ENCODE measurements around the gene BACH2. TPM values are rescaled to one million over a fixed set of nuclear protein-coding genes. Genes with fewer than 3 reads are reported as not detected.

The BACH2 gene
- total and polyA plus RNA-seq, 10 of the 15 experiments (the other 5 are each of a cell fraction or from before 2014, with no cell fraction given), result 0.03 to 0.28 (median 0.04) TPM; not detected in 3

GRCh38 chr6:90103056-90103800 is 193.4 kb downstream of the BACH2 start (continued):
- TF ChIP-seq, protein P1, sequence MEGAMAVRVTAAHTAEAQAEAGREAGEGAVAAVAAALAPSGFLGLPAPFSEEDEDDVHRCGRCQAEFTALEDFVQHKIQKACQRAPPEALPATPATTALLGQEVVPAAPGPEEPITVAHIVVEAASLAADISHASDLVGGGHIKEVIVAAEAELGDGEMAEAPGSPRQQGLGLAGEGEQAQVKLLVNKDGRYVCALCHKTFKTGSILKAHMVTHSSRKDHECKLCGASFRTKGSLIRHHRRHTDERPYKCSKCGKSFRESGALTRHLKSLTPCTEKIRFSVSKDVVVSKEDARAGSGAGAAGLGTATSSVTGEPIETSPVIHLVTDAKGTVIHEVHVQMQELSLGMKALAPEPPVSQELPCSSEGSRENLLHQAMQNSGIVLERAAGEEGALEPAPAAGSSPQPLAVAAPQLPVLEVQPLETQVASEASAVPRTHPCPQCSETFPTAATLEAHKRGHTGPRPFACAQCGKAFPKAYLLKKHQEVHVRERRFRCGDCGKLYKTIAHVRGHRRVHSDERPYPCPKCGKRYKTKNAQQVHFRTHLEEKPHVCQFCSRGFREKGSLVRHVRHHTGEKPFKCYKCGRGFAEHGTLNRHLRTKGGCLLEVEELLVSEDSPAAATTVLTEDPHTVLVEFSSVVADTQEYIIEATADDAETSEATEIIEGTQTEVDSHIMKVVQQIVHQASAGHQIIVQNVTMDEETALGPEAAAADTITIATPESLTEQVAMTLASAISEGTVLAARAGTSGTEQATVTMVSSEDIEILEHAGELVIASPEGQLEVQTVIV (IDR thresholded peaks at IDR 0.05; ENCODE audit: borderline replicate concordance, partially characterized antibody), result no peak
- no peak for TF ChIP-seq NR2C1 (IDR thresholded peaks at IDR 0.05)
- no peak for TF ChIP-seq FOS (IDR thresholded peaks at IDR 0.05; ENCODE audit: borderline replicate concordance, extremely low read depth, insufficient read length)
- peak; percentile 75; the same call in 1 of the 2 replicates for TF ChIP-seq PAX5 (IDR thresholded peaks at IDR 0.05; ENCODE audit: borderline replicate concordance, low read depth, low read length)
- no peak for TF ChIP-seq BRCA1 (IDR thresholded peaks at IDR 0.05; ENCODE audit: low read depth, low read length)
- TF ChIP-seq, protein P2, sequence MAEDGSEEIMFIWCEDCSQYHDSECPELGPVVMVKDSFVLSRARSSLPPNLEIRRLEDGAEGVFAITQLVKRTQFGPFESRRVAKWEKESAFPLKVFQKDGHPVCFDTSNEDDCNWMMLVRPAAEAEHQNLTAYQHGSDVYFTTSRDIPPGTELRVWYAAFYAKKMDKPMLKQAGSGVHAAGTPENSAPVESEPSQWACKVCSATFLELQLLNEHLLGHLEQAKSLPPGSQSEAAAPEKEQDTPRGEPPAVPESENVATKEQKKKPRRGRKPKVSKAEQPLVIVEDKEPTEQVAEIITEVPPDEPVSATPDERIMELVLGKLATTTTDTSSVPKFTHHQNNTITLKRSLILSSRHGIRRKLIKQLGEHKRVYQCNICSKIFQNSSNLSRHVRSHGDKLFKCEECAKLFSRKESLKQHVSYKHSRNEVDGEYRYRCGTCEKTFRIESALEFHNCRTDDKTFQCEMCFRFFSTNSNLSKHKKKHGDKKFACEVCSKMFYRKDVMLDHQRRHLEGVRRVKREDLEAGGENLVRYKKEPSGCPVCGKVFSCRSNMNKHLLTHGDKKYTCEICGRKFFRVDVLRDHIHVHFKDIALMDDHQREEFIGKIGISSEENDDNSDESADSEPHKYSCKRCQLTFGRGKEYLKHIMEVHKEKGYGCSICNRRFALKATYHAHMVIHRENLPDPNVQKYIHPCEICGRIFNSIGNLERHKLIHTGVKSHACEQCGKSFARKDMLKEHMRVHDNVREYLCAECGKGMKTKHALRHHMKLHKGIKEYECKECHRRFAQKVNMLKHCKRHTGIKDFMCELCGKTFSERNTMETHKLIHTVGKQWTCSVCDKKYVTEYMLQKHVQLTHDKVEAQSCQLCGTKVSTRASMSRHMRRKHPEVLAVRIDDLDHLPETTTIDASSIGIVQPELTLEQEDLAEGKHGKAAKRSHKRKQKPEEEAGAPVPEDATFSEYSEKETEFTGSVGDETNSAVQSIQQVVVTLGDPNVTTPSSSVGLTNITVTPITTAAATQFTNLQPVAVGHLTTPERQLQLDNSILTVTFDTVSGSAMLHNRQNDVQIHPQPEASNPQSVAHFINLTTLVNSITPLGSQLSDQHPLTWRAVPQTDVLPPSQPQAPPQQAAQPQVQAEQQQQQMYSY (CRISPR knock-in tag; IDR thresholded peaks at IDR 0.05), result no peak
- peak; percentile 80 for TF ChIP-seq EED (IDR thresholded peaks at IDR 0.05; ENCODE audit: low read depth)
- no peak for TF ChIP-seq IRF5 (IDR thresholded peaks at IDR 0.05; ENCODE audit: borderline replicate concordance)
- TF ChIP-seq IRF4 (IDR thresholded peaks at IDR 0.05; ENCODE audit: low read depth, low read length), result peak; percentile 89
- TF ChIP-seq, protein P3, sequence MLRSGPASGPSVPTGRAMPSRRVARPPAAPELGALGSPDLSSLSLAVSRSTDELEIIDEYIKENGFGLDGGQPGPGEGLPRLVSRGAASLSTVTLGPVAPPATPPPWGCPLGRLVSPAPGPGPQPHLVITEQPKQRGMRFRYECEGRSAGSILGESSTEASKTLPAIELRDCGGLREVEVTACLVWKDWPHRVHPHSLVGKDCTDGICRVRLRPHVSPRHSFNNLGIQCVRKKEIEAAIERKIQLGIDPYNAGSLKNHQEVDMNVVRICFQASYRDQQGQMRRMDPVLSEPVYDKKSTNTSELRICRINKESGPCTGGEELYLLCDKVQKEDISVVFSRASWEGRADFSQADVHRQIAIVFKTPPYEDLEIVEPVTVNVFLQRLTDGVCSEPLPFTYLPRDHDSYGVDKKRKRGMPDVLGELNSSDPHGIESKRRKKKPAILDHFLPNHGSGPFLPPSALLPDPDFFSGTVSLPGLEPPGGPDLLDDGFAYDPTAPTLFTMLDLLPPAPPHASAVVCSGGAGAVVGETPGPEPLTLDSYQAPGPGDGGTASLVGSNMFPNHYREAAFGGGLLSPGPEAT (IDR thresholded peaks at IDR 0.05; ENCODE audit: low read depth), result peak; percentile 58; the same call in 1 of the 2 replicates
- TF ChIP-seq MYC (IDR thresholded peaks at IDR 0.05; ENCODE audit: insufficient read depth, insufficient read length, insufficient replicate concordance, low read length, severe bottlenecking), result no peak
- no peak for TF ChIP-seq CHD4 (IDR thresholded peaks at IDR 0.05)
- TF ChIP-seq EZH2 (IDR thresholded peaks at IDR 0.05; ENCODE audit: borderline replicate concordance, control insufficient read depth, low read depth, low read length), result no peak
- TF ChIP-seq SREBF2 (IDR thresholded peaks at IDR 0.05; ENCODE audit: low read length), result no peak
- no peak for TF ChIP-seq ZNF592 (IDR thresholded peaks at IDR 0.05)
